IMR-90 (cell line): ENCODE results near the gene PLN. TPM values are rescaled to one million over a fixed set of nuclear protein-coding genes. Genes with fewer than 3 reads are reported as not detected.

Experiments used
- ATAC-seq: fragments of 200-7000 bp; cut with Tn5 transposase; 2 replicates; pipeline ENCODE4 v1.9.1; 2020; ENCODE audit warnings: low read depth, mild to moderate bottlenecking, moderate library complexity
- BruUV-seq: library from RNA; stranded (reverse); fragments of 400-500 nt; replicated peaks from 2 replicates; lab custom pipeline; 2021; lab: Mats Ljungman, UMichigan
- CTCF ChIA-PET: fragments of 300-600 bp; formaldehyde crosslinking; extraction: SDS; loops from one replicate; lab custom pipeline; 2021; ENCODE audit warnings: antibody characterized with exemption; lab: Yijun Ruan, JAX
- POLR2A ChIA-PET: fragments of 300-600 bp; sonication (Branson Sonifier 250); formaldehyde crosslinking; loops from one replicate; lab custom pipeline; 2022; ENCODE audit warnings: antibody characterized with exemption; ENCODE audit not compliant: unreplicated experiment; lab: Charles Lee
- DNase-seq: peaks from one replicate; pipeline ENCODE4 v3.0.0; 2013
- H2AFZ ChIP-seq: replicated peaks from 2 replicates; pipeline ENCODE3; 2013; ENCODE audit warnings: low read length, mild to moderate bottlenecking; ENCODE audit not compliant: poor library complexity
- H2AK5ac ChIP-seq: 2 replicates; pipeline ENCODE4 v1.6.1; 2013; ENCODE audit warnings: low read depth, low read length, inconsistent platforms
- H2AK9ac ChIP-seq: replicated peaks from 2 replicates; pipeline ENCODE3; 2013; ENCODE audit warnings: mild to moderate bottlenecking, low read depth, low read length, moderate library complexity; ENCODE audit not compliant: poor library complexity
- H2BK120ac ChIP-seq: 2 replicates; pipeline ENCODE4 v1.6.1; 2013; ENCODE audit warnings: low read depth, low read length, inconsistent platforms
- H2BK15ac ChIP-seq: 3 replicates; pipeline ENCODE4 v1.6.1; 2013; ENCODE audit warnings: low read depth, low read length, inconsistent platforms
- H2BK20ac ChIP-seq: 2 replicates; pipeline ENCODE4 v1.6.1; 2013; ENCODE audit warnings: low read depth, mild to moderate bottlenecking, inconsistent platforms, low read length, moderate library complexity
- H2BK5ac ChIP-seq: 2 replicates; pipeline ENCODE4 v1.6.1; 2013; ENCODE audit warnings: mild to moderate bottlenecking, low read depth, low read length, inconsistent platforms; ENCODE audit not compliant: poor library complexity, severe bottlenecking
- H3K14ac ChIP-seq: replicated peaks from 2 replicates; pipeline ENCODE4 v1.6.1; 2013; ENCODE audit warnings: low read depth, low read length, inconsistent platforms
- H3K18ac ChIP-seq: 2 replicates; pipeline ENCODE4 v1.6.1; 2013; ENCODE audit warnings: low read depth, low read length, control low read depth
- H3K23ac ChIP-seq: 2 replicates; pipeline ENCODE4 v1.6.1; 2013; ENCODE audit warnings: low read depth, low read length, inconsistent platforms
- H3K27ac ChIP-seq: 2 replicates; pipeline ENCODE4 v1.5.1; 2013; ENCODE audit warnings: mild to moderate bottlenecking, control low read depth, low read length; ENCODE audit not compliant: insufficient read depth
- H3K27me3 ChIP-seq: 2 replicates; pipeline ENCODE4 v1.6.1; 2013; ENCODE audit warnings: low read length; ENCODE audit not compliant: control insufficient read depth, insufficient read depth
- H3K36me3 ChIP-seq: 2 replicates; pipeline ENCODE4 v1.6.1; 2013; ENCODE audit warnings: low read length, mixed read lengths; ENCODE audit not compliant: control insufficient read depth, insufficient read depth
- H3K4ac ChIP-seq: 2 replicates; pipeline ENCODE4 v1.6.1; 2013; ENCODE audit warnings: low read depth, low read length, inconsistent platforms
- H3K4me1 ChIP-seq: 2 replicates; pipeline ENCODE4 v1.6.1; 2013; ENCODE audit warnings: low read length, mixed read lengths; ENCODE audit not compliant: control insufficient read depth, insufficient read depth
- H3K4me2 ChIP-seq: 2 replicates; pipeline ENCODE4 v1.6.1; 2013; ENCODE audit warnings: low read depth, mild to moderate bottlenecking, control low read depth, low read length, moderate library complexity
- H3K4me3 ChIP-seq: 2 replicates; pipeline ENCODE4 v1.5.1; 2013; ENCODE audit warnings: low read depth, mild to moderate bottlenecking, control low read depth, low read length, moderate library complexity; ENCODE audit not compliant: insufficient read depth
- H3K56ac ChIP-seq: 2 replicates; pipeline ENCODE4 v1.6.1; 2013; ENCODE audit warnings: low read length, inconsistent platforms; ENCODE audit not compliant: insufficient read depth; ENCODE audit errors: extremely low read depth
- H3K79me1 ChIP-seq, 2 experiments: 2 replicates each; pipeline ENCODE4 v1.6.1; 2013; ENCODE audit warnings: low read length in 2 of 2, inconsistent platforms in 1 of 2, low read depth in 1 of 2
- H3K9ac ChIP-seq: 2 replicates; pipeline ENCODE4 v1.6.1; 2013; ENCODE audit warnings: low read depth, low read length, control low read depth
- H3K9me1 ChIP-seq: 2 replicates; pipeline ENCODE4 v1.6.1; 2013; ENCODE audit warnings: low read length, inconsistent platforms; ENCODE audit not compliant: insufficient read depth
- H3K9me3 ChIP-seq: 2 replicates; pipeline ENCODE4 v1.6.1; 2013; ENCODE audit warnings: low read length; ENCODE audit not compliant: control insufficient read depth, insufficient read depth
- H4K20me1 ChIP-seq: 2 replicates; pipeline ENCODE4 v1.6.1; 2013; ENCODE audit warnings: low read length, inconsistent platforms; ENCODE audit not compliant: insufficient read depth
- H4K5ac ChIP-seq: 2 replicates; pipeline ENCODE4 v1.6.1; 2013; ENCODE audit warnings: mild to moderate bottlenecking, low read depth, low read length, control low read depth
- H4K8ac ChIP-seq, 2 experiments: 2 replicates each; pipeline ENCODE4 v1.6.1; 2013; ENCODE audit warnings: low read depth in 2 of 2, low read length in 2 of 2, control low read depth in 1 of 2, inconsistent platforms in 1 of 2
- H4K91ac ChIP-seq: 2 replicates; pipeline ENCODE4 v1.6.1; 2013; ENCODE audit warnings: low read depth, low read length, inconsistent platforms; ENCODE audit not compliant: insufficient read depth
- CEBPB ChIP-seq: IDR thresholded peaks from 2 replicates; pipeline ENCODE4 v1.6.1; 2012; ENCODE audit warnings: low read depth, low read length, improper control_type of control experiment
- POLR2A ChIP-seq: IDR thresholded peaks from 2 replicates; pipeline ENCODE4 v1.6.1; 2012; ENCODE audit warnings: mild to moderate bottlenecking, low read depth, low read length
- RAD21 ChIP-seq: IDR thresholded peaks from 2 replicates; pipeline ENCODE4 v1.6.1; 2012; ENCODE audit warnings: low read length, improper control_type of control experiment
- RCOR1 ChIP-seq: IDR thresholded peaks from 2 replicates; pipeline ENCODE4 v1.6.1; 2012; ENCODE audit warnings: mild to moderate bottlenecking, low read length, improper control_type of control experiment; ENCODE audit not compliant: insufficient replicate concordance
- RFX5 ChIP-seq: IDR thresholded peaks from 2 replicates; pipeline ENCODE4 v1.8.0; 2012; ENCODE audit warnings: low read depth, mild to moderate bottlenecking, low read length, moderate library complexity
- WGBS, 2 experiments: methylation state at CpG; one replicate each; pipeline versions ENCODE4 v1.1.5 to v1.1.7; 2013; ENCODE audit warnings: missing lambda C conversion rate in 2 of 2; ENCODE audit not compliant: insufficient read length in 1 of 2; ENCODE audit errors: extremely low coverage in 2 of 2; 5-methylcytosine and 5-hydroxymethylcytosine counted together
- dilution Hi-C: fragments of 300-500 bp; cut with HindIII; formaldehyde crosslinking; loops from one replicate; pipeline ENCODE4 v1.14.3; 2018; ENCODE audit warnings: low sequenced_read_pairs; ENCODE audit not compliant: unreplicated experiment
- in situ Hi-C: fragments of 300-500 bp; cut with MboI; formaldehyde crosslinking; loops from 3 replicates; pipeline ENCODE4 v1.14.3; 2019; ENCODE audit warnings: low sequenced_read_pairs, inconsistent platforms, mixed read lengths
- intact Hi-C: fragments of 100-400 bp; cut with micrococcal nuclease; formaldehyde crosslinking; loops from 2 replicates; pipeline ENCODE4 v1.10.0; 2022
- polyA plus RNA-seq, 3 experiments: library from polyadenylated mRNA; depleted of rRNA; stranded (reverse); fragments of >200 nt; gene quantifications; 2 replicates each; pipeline ENCODE4 v1.2.3, GENCODE V29; 2012; ENCODE audit warnings: low replicate concordance in 1 of 3
- total RNA-seq: library from RNA; depleted of rRNA; stranded (reverse); fragments of >200 nt; gene quantifications from 2 replicates; pipeline ENCODE4 v1.2.3, GENCODE V29; 2012
- TF ChIP-seq, protein P1 (sequence below): fragments of 150-350 bp; IDR thresholded peaks from 2 replicates; pipeline ENCODE4 v1.6.1; 2017; ENCODE audit warnings: mild to moderate bottlenecking, antibody characterized with exemption, low read length, low read depth

PLN gene
- total and polyA plus RNA-seq, 2 of the 4 experiments (the other 2 are of a cell fraction): under 0.01 TPM; not detected in 1

DNA sequence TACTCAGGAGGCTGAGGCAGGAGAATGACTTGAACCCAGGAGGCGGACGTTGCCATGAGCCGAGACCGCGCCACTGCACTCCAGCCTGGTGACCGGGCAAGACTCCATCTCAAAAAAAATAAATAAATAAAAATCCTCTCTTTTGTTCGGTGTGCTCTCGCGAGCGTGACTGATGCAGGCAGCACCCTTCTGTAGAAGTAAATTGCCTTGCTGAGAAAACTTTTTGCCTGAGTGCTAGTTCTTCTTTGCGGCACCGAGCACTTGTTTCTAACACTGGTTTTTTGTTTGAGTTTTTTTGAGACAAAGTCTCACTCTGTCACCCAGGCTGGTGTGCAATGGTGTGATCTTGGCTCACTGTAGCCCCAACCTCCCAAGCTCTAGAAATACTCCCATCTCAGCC, 30.5 kb downstream of the PLN start:
- Histone ChIP-seq H2BK120ac (no peak overlapping the region), H4K91ac (no peak overlapping the region), H4K8ac (no peak overlapping the region), H3K9ac (no peak overlapping the region), H3K79me1 (peaks cover 38 to 57% of the 10 kb centered on the region in 2 experiments), H3K9me3 (peaks cover 16% of the 10 kb centered on the region), H3K27me3 (no peaks in the 10 kb centered on the region), H3K14ac (no peak overlapping the region), H4K5ac (no peak overlapping the region), H3K36me3 (peaks cover 10% of the 10 kb centered on the region), H3K4me2 (no peak overlapping the region), H3K27ac (no peak overlapping the region), H4K20me1 (no peaks in the 10 kb centered on the region), H3K4me3 (no peak overlapping the region), H3K23ac (no peak overlapping the region), H3K18ac (no peak overlapping the region), H3K9me1 (no peaks in the 10 kb centered on the region), H3K56ac (no peak overlapping the region), H2AFZ (no peak overlapping the region), H2AK5ac (no peak overlapping the region), H3K4me1 (peaks cover 8% of the 10 kb centered on the region), H2BK5ac (no peak overlapping the region), H3K4ac (no peak overlapping the region), H2BK15ac (no peak overlapping the region), H2AK9ac (no peak overlapping the region), H2BK20ac (no peak overlapping the region)
- intact Hi-C loops: no loop called here
- DNase-seq (no peak), ATAC-seq (no peak)
- dilution Hi-C loops: no loop called here
- CTCF ChIA-PET: no interaction called here
- WGBS, 2 experiments: no CpG with 5 or more reads among the region's 12 CpGs
- POLR2A ChIA-PET: no interaction called here
- in situ Hi-C loops: no loop called here
- no TSS peak for BruUV-seq
- no peak for TF ChIP-seq RAD21
- TF ChIP-seq RCOR1: no peak
- TF ChIP-seq, protein P1, sequence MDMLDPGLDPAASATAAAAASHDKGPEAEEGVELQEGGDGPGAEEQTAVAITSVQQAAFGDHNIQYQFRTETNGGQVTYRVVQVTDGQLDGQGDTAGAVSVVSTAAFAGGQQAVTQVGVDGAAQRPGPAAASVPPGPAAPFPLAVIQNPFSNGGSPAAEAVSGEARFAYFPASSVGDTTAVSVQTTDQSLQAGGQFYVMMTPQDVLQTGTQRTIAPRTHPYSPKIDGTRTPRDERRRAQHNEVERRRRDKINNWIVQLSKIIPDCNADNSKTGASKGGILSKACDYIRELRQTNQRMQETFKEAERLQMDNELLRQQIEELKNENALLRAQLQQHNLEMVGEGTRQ: no peak
- no peak for TF ChIP-seq POLR2A
- TF ChIP-seq RFX5: no peak
- no peak for TF ChIP-seq CEBPB
